Liver (tissue), 9 donors: ENCODE data around the gene DSCAML1. TPM values are rescaled to one million over a fixed set of nuclear protein-coding genes. Genes with fewer than 3 reads are reported as not detected.

ENCODE experiments used
- DNase-seq: peaks from one replicate; pipeline ENCODE4 v3.0.0-alpha.2; 2017; ENCODE audit warnings: low spot score
- H3K27ac ChIP-seq, 2 donors: one replicate each; pipeline ENCODE4 v1.7.0; 2013; ENCODE audit warnings: inconsistent platforms in 2 of 2, low read length in 2 of 2, control low read depth in 1 of 2, low read depth in 1 of 2, mild to moderate bottlenecking in 1 of 2
- H3K27me3 ChIP-seq, 4 donors: one replicate each; pipeline versions ENCODE4 v1.6.1 to v1.7.0; 2013; ENCODE audit warnings: low read length in 3 of 4, inconsistent platforms in 1 of 4, mild to moderate bottlenecking in 1 of 4, moderate library complexity in 1 of 4; ENCODE audit not compliant: control insufficient read depth in 4 of 4, insufficient read depth in 4 of 4
- H3K36me3 ChIP-seq, 4 donors: one replicate each; pipeline versions ENCODE4 v1.6.1 to v1.7.0; 2013; ENCODE audit warnings: low read length in 3 of 4, mild to moderate bottlenecking in 3 of 4, low read depth in 1 of 4, moderate library complexity in 1 of 4; ENCODE audit not compliant: control insufficient read depth in 4 of 4, insufficient read depth in 3 of 4
- H3K4me1 ChIP-seq, 4 donors: one replicate each; pipeline versions ENCODE4 v1.6.1 to v1.7.0; 2013; ENCODE audit warnings: low read length in 3 of 4, mild to moderate bottlenecking in 3 of 4, moderate library complexity in 1 of 4; ENCODE audit not compliant: control insufficient read depth in 4 of 4, insufficient read depth in 4 of 4
- H3K4me3 ChIP-seq, 3 donors: one replicate each; pipeline versions ENCODE4 v1.6.1 to v1.7.0; 2013; ENCODE audit warnings: low read length in 3 of 3, control low read depth in 1 of 3, low read depth in 1 of 3, mild to moderate bottlenecking in 1 of 3
- H3K9ac ChIP-seq, 2 donors: one replicate each; pipeline ENCODE4 v1.7.0; 2013; ENCODE audit warnings: low read length in 2 of 2, mild to moderate bottlenecking in 2 of 2, moderate library complexity in 2 of 2, control low read depth in 1 of 2, low read depth in 1 of 2
- H3K9me3 ChIP-seq, 4 donors: one replicate each; pipeline versions ENCODE4 v1.6.1 to v1.7.0; 2013; ENCODE audit warnings: low read length in 3 of 4; ENCODE audit not compliant: control insufficient read depth in 4 of 4
- ATF3 ChIP-seq: IDR thresholded peaks from 2 replicates; pipeline ENCODE4 v1.6.1; 2016; ENCODE audit warnings: antibody characterized with exemption
- CTCF ChIP-seq: fragments of 150-350 bp; IDR thresholded peaks from 2 replicates; pipeline ENCODE4 v1.5.1; 2017; ENCODE audit warnings: improper control_type of control experiment, low read depth, low read length; ENCODE audit not compliant: missing input control
- EGR1 ChIP-seq, 2 donors: IDR thresholded peaks; 2 replicates each; pipeline ENCODE4 v1.6.1; 2016 to 2018; ENCODE audit warnings: antibody characterized with exemption in 2 of 2, low read depth in 2 of 2
- FOXA1 ChIP-seq: IDR thresholded peaks from 2 replicates; pipeline ENCODE4 v1.6.1; 2016; ENCODE audit warnings: antibody characterized with exemption
- FOXA2 ChIP-seq: IDR thresholded peaks from 2 replicates; pipeline ENCODE4 v1.6.1; 2016; ENCODE audit warnings: antibody characterized with exemption
- GABPA ChIP-seq, 2 donors: IDR thresholded peaks in 1 of 2; conservative IDR thresholded peaks in 1 of 2; 2 replicates each; pipeline ENCODE4 v1.6.1; 2016; ENCODE audit warnings: antibody characterized with exemption in 2 of 2, mild to moderate bottlenecking in 1 of 2, moderate library complexity in 1 of 2
- HNF4A ChIP-seq, 2 donors: conservative IDR thresholded peaks; 2 replicates each; pipeline ENCODE4 v1.6.1; 2016; ENCODE audit warnings: antibody characterized with exemption in 2 of 2, mild to moderate bottlenecking in 2 of 2
- HNF4G ChIP-seq: IDR thresholded peaks from 2 replicates; pipeline ENCODE4 v1.6.1; 2016; ENCODE audit warnings: antibody characterized with exemption
- JUND ChIP-seq, 2 donors: IDR thresholded peaks; 2 replicates each; pipeline ENCODE4 v1.6.1; 2016; ENCODE audit warnings: antibody characterized with exemption in 2 of 2
- MAX ChIP-seq: IDR thresholded peaks from 2 replicates; pipeline ENCODE4 v1.6.1; 2016; ENCODE audit warnings: antibody characterized with exemption
- NR2F2 ChIP-seq: IDR thresholded peaks from 2 replicates; pipeline ENCODE4 v1.6.1; 2016; ENCODE audit warnings: antibody characterized with exemption
- RAD21 ChIP-seq, 2 donors: IDR thresholded peaks; 2 replicates each; pipeline ENCODE4 v1.6.1; 2016; ENCODE audit warnings: antibody characterized with exemption in 2 of 2, mild to moderate bottlenecking in 2 of 2
- REST ChIP-seq: IDR thresholded peaks from 2 replicates; pipeline ENCODE4 v1.6.1; 2016; ENCODE audit warnings: antibody characterized with exemption, mild to moderate bottlenecking
- RXRA ChIP-seq, 2 donors: IDR thresholded peaks; 2 replicates each; pipeline ENCODE4 v1.6.1; 2017 to 2018; ENCODE audit warnings: antibody characterized with exemption in 2 of 2, mild to moderate bottlenecking in 1 of 2
- SP1 ChIP-seq: IDR thresholded peaks from 2 replicates; pipeline ENCODE4 v1.6.1; 2018; ENCODE audit warnings: antibody characterized with exemption, mild to moderate bottlenecking
- TAF1 ChIP-seq: conservative IDR thresholded peaks from 2 replicates; pipeline ENCODE4 v1.6.1; 2016; ENCODE audit warnings: antibody characterized with exemption, mild to moderate bottlenecking
- YY1 ChIP-seq: IDR thresholded peaks from 2 replicates; pipeline ENCODE4 v1.6.1; 2016; ENCODE audit warnings: antibody characterized with exemption, mild to moderate bottlenecking
- ZBTB33 ChIP-seq: IDR thresholded peaks from 2 replicates; pipeline ENCODE4 v1.6.1; 2016; ENCODE audit warnings: antibody characterized with exemption
- WGBS: extraction: QIAGEN DNeasy Blood & Tissue Kit; methylation state at CpG from one replicate; pipeline ENCODE4 v1.1.7; 2013; 5-methylcytosine and 5-hydroxymethylcytosine counted together
- polyA plus RNA-seq, 2 donors: library from polyadenylated mRNA; stranded (reverse) in 1 of 2; unstranded in 1 of 2; fragments of 200-250 nt in 1 of 2; fragments of >200 nt in 1 of 2; fragmentation: Nextera tagmentation in 1 of 2; extraction: Ambion mirVana in 1 of 2; gene quantifications; one replicate each; pipeline versions ENCODE4 v1.2.1 to v1.2.3, GENCODE V29; 2013 to 2015
- total RNA-seq, 2 donors: library from RNA; depleted of rRNA; stranded (reverse); fragments of >200 nt; gene quantifications; one replicate each; pipeline ENCODE4 v1.2.3, GENCODE V29; 2014
- donor health status: healthy.
- donor health status: healthy.
- donor health status: healthy.
- donor health status: healthy.
- donor health status: healthy.

DSCAML1 gene
- total and polyA plus RNA-seq, 4 donors = 0.07 to 0.42 (median 0.20) TPM

- H3K9me3 ChIP-seq = no peaks in the 10 kb centered on the region
- no peak overlapping the region for H3K9ac ChIP-seq
- H3K27me3 ChIP-seq = no peaks in the 10 kb centered on the region
- H3K4me1 ChIP-seq = no peaks in the 10 kb centered on the region
- whole genome bisulfite sequencing = 83% methylated on average over 21 of the region's 21 CpGs
- H3K27ac ChIP-seq = no peak overlapping the region
- TF ChIP-seq MAX (no peak), NR2F2 (no peak), HNF4G (no peak), REST (no peak), GABPA (IDR thresholded peaks at IDR 0.05 in 1 of 2, conservative IDR thresholded peaks at IDR 0.05 in 1 of 2) (no peak), JUND (IDR thresholded peaks at IDR 0.05) (no peak), HNF4A (conservative IDR thresholded peaks at IDR 0.05) (no peak), ATF3 (no peak), RAD21 (IDR thresholded peaks at IDR 0.05) (no peak), CTCF (no peak), ZBTB33 (no peak), TAF1 (no peak), EGR1 (IDR thresholded peaks at IDR 0.05; ENCODE audit: low read depth in 2 of 2) (no peak), YY1 (no peak), SP1 (no peak), FOXA1 (no peak), RXRA (IDR thresholded peaks at IDR 0.05) (no peak), FOXA2 (no peak)
- no peak for DNase-seq
- H3K36me3 ChIP-seq = no peaks in the 10 kb centered on the region
- no peak overlapping the region for H3K4me3 ChIP-seq
Observed at GRCh38 chr11:117634756-117635603, 162.0 kb downstream of the DSCAML1 start.
